Effector memory CD8-positive, alpha-beta T cell (primary cell): ENCODE measurements around the gene BTN1A1.
A peak's percentile ranks its signal among the peaks of the same experiment; 100 is the strongest.

Experiments used
- ATAC-seq: fragments of 150-1000 bp; cut with Tn5 transposase; replicated peaks from 2 replicates; pipeline ENCODE4 v1.10.0; 2021; ENCODE audit warnings: mild to moderate bottlenecking, moderate library complexity
- DNase-seq, 3 experiments: peaks; one replicate each; pipeline ENCODE4 v3.0.0; 2021
- H3K27ac Mint-ChIP-seq, 2 donors: one replicate each; pipeline ENCODE4 v1.8.0; 2022; ENCODE audit warnings: mild to moderate bottlenecking in 2 of 2, mixed read lengths in 2 of 2, moderate library complexity in 2 of 2
- H3K27me3 Mint-ChIP-seq, 2 donors: one replicate each; pipeline ENCODE4 v1.8.0; 2022; ENCODE audit warnings: mixed read lengths in 2 of 2
- H3K36me3 Mint-ChIP-seq: one replicate; pipeline ENCODE4 v1.8.0; 2022; ENCODE audit warnings: mild to moderate bottlenecking, moderate library complexity, mixed read lengths; ENCODE audit not compliant: insufficient read depth
- H3K4me1 Mint-ChIP-seq, 2 donors: one replicate each; pipeline ENCODE4 v1.8.0; 2022; ENCODE audit warnings: low read depth in 2 of 2, mixed read lengths in 2 of 2
- H3K4me3 Mint-ChIP-seq, 2 donors: one replicate each; pipeline ENCODE4 v1.8.0; 2022; ENCODE audit warnings: mild to moderate bottlenecking in 2 of 2, mixed read lengths in 2 of 2, moderate library complexity in 2 of 2
- H3K9me3 Mint-ChIP-seq, 2 donors: one replicate each; pipeline ENCODE4 v1.8.0; 2022; ENCODE audit warnings: mixed read lengths in 2 of 2

The BTN1A1 gene

DNA sequence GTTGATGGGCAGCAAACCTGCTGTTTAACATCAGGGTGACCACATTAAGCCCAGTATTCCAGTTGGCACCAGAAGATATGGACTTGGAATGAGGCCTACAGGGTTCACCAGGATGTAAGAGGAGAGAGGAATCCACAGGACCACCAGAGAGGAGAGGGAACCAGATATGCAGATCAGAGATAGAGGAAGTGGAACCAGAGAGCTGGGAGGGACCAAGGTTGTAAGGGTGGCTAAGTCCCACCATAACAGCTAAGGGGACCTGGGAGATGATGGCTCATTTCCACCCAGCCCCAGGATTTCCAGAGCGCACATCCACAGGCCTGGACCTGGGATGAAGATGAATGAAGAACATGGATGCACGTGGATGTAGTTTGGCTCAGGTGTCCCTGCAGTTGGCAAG, 31.3 kb upstream of the BTN1A1 start:
- H3K27ac Mint-ChIP-seq: peak overlapping the region in 1 of 2 donors; percentile 31
- peaks cover 51% of the 10 kb centered on the region for H3K36me3 Mint-ChIP-seq
- H3K9me3 Mint-ChIP-seq: peaks cover 0 to 4% of the 10 kb centered on the region in 2 donors

DNA sequence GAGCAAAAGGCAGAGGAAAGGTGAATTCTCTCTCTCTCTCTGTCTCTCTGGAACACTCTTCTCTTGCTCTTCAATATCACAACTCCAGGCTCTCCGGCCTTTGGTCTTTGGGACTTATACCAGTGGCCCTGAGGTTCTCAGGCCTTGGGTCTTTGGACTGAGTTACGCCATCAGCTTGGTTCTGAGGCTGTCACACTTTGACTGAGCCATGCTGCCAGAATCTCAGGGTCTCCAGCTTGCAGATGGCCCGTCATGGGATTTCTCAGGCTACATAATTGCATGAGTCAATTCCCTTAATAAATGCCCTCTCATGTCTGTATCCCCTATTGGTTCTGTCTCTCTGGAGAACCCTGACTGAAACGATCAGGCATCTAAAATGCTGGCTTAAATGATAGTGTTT, 29.5 kb upstream of the BTN1A1 start:
- H3K9me3 Mint-ChIP-seq: peaks cover 0 to 4% of the 10 kb centered on the region in 2 donors
- H3K27ac Mint-ChIP-seq: peak overlapping the region in 1 of 2 donors; percentile 100
- no peak overlapping the region for H3K4me3 Mint-ChIP-seq
- no peak for ATAC-seq
- DNase-seq: no peak
- peaks cover 40% of the 10 kb centered on the region for H3K36me3 Mint-ChIP-seq
- H3K27me3 Mint-ChIP-seq: no peaks in the 10 kb centered on the region
- H3K4me1 Mint-ChIP-seq: peaks cover 26 to 30% of the 10 kb centered on the region in 2 donors

More for the DNA sequence above, 31.3 kb upstream of the BTN1A1 start:
- H3K27me3 Mint-ChIP-seq: no peaks in the 10 kb centered on the region
- H3K4me1 Mint-ChIP-seq: peaks cover 25 to 30% of the 10 kb centered on the region in 2 donors
- ATAC-seq (no peak), DNase-seq (no peak)
- H3K4me3 Mint-ChIP-seq: no peak overlapping the region

DNA sequence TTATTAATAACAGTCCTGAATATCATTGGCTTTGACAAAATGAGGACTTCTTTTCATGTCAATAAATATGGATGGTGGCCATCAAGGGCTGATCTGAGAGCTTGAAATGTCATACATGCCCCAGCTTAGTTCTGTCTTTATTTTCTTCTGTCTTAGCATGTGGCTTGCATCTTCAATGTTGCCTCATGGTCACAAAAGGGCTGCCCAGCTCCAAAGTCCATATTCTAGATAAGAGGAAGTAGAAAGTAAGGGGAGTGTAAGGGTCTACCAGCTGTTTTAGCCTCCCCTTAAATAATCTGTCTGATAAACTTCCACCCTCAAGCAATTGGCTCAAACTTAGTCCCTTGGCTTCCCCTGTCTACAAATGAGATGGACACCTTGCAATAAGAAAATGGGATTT, 28.1 kb upstream of the BTN1A1 start:
- Mint-ChIP-seq H3K27ac (peak overlapping the region; percentile 100), H3K36me3 (peaks cover 30% of the 10 kb centered on the region), H3K4me3 (no peak overlapping the region), H3K27me3 (no peaks in the 10 kb centered on the region), H3K4me1 (peaks cover 29 to 35% of the 10 kb centered on the region in 2 donors), H3K9me3 (peaks cover 0 to 4% of the 10 kb centered on the region in 2 donors)
- ATAC-seq (no peak), DNase-seq (no peak)

DNA sequence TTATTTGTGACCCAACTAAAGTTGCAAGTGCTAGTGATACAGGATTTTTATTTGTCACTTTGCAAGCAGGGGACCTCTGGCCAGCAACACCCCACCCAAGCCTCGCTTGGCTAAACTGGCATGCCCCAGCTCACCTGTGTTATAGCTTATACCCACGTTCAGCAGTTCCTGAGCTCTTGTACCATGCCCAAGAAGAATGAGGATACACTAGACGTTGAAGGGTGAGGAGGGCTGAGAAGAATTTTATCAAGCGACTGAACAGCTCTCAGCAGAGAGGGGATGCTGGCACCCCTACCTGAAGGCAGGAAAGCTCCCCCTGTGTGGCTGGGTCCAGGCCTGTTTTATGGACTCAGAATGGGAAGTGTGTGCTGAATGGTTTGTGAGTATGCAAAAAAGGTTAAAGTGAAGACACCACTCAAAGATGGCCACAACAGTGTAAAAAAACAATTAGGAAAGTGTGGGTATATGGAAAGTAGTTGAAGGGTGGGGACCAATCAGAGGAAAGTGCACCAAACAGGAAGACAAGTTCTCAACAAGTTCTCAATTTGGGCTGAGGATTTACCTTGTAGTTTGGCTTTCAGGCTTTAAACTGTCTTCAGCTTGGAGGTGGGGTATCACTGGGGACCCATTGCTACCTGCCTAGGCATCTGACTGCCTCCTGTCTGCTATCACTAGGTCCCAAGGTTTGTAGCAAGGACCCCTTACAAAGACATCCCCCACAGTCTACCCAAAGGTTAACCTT, 27.4 kb upstream of the BTN1A1 start:
- DNase-seq: peak in 1 of 3 experiments; percentile 5
- H3K4me3 Mint-ChIP-seq: peak overlapping the region; percentile 95 to 97
- peaks cover 24% of the 10 kb centered on the region for H3K36me3 Mint-ChIP-seq
- H3K27ac Mint-ChIP-seq: peak overlapping the region; percentile 100
- no peaks in the 10 kb centered on the region for H3K27me3 Mint-ChIP-seq
- no peak for ATAC-seq
- peaks cover 0 to 4% of the 10 kb centered on the region in 2 donors for H3K9me3 Mint-ChIP-seq
- H3K4me1 Mint-ChIP-seq: peaks cover 31 to 38% of the 10 kb centered on the region in 2 donors

DNA sequence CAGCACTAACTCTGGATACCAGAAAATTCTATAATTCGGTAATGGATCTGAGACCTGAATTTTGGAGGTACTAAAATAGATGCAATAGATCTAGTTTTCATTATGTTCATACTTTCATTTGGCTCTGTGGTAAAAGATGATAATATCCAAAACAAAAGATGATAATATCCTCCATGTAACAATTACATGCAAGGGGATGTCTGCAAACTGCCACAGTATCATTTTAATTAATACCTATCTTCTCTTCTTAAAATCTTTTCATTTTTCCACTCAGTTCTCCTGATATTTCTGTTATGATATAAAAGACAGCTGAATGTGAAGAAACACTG, 26.7 kb upstream of the BTN1A1 start:
- Mint-ChIP-seq H3K27me3 (no peaks in the 10 kb centered on the region), H3K4me1 (peaks cover 29 to 38% of the 10 kb centered on the region in 2 donors), H3K27ac (peak overlapping the region; percentile 100), H3K4me3 (peak overlapping the region; percentile 95 to 97), H3K36me3 (peaks cover 18% of the 10 kb centered on the region), H3K9me3 (peaks cover 0 to 4% of the 10 kb centered on the region in 2 donors)
- peak; percentile 0 for ATAC-seq
- no peak for DNase-seq

DNA sequence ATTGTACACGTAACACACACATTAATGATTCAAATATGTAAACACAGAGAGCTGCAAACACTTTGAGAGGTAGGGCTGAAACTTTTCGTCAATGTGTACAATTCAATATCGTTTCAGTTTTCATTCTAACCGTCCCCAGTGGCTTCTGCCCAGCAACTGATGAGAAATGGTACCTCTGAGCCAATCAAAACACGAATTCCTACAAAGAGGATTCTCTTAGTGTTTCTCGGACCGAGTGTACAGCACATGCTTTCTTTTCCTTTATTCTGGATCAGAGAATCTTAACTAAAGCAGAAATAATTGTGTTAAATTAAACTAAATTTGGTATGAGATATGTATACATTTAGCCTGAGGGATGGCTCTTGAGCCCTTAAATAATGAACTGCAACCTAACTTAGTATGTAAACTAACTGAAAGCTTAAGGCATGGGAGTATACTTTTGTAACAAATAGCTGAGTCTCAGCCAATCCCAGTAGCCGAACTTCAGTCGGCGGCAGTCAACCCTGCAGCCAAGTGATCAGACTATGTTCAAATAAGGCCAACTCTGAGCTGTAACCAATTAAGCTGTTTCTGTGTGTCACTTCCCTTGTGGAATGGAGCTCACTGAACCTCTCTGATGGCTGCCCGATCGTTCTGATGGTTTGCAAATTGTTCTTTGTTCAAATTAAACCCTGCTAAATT, 26.2 kb upstream of the BTN1A1 start:
- peaks cover 0 to 4% of the 10 kb centered on the region in 2 donors for H3K9me3 Mint-ChIP-seq
- H3K36me3 Mint-ChIP-seq: peaks cover 13% of the 10 kb centered on the region
- peaks cover 25 to 35% of the 10 kb centered on the region in 2 donors for H3K4me1 Mint-ChIP-seq
- DNase-seq: peak; percentile 77 to 90 (median 79)
- ATAC-seq: peak; percentile 91
- peak overlapping the region; percentile 95 to 97 for H3K4me3 Mint-ChIP-seq
- H3K27ac Mint-ChIP-seq: peak overlapping the region; percentile 100
- H3K27me3 Mint-ChIP-seq: no peaks in the 10 kb centered on the region

DNA sequence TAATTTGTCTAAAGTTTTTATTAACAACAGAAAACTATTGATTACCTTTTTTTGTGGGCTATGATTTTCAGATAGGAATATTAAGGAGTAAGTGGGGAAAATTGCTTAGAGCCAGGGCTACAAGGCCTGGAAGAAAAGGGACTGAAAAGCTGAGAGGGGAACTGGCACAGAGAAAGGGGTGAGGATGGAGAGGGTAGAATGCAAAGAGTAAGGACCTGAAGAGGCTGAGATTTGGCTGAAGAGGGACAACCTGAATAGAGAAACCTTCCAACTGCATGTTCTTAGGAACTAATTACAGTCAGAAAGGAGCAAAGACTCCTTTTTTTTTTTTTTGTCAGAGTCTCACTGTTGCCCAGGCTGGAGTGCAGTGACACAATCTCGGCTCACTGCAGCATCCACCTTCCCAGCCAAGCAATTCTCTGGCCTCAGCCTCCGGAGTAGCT, 25.6 kb upstream of the BTN1A1 start:
- H3K9me3 Mint-ChIP-seq: peaks cover 0 to 4% of the 10 kb centered on the region in 2 donors
- H3K36me3 Mint-ChIP-seq: peaks cover 12% of the 10 kb centered on the region
- peak; percentile 1 for ATAC-seq
- H3K4me1 Mint-ChIP-seq: peaks cover 24 to 34% of the 10 kb centered on the region in 2 donors
- H3K27ac Mint-ChIP-seq: peak overlapping the region; percentile 100
- H3K27me3 Mint-ChIP-seq: no peaks in the 10 kb centered on the region
- peak overlapping the region; percentile 95 to 97 for H3K4me3 Mint-ChIP-seq
- DNase-seq: peak in 1 of 3 experiments; percentile 9

DNA sequence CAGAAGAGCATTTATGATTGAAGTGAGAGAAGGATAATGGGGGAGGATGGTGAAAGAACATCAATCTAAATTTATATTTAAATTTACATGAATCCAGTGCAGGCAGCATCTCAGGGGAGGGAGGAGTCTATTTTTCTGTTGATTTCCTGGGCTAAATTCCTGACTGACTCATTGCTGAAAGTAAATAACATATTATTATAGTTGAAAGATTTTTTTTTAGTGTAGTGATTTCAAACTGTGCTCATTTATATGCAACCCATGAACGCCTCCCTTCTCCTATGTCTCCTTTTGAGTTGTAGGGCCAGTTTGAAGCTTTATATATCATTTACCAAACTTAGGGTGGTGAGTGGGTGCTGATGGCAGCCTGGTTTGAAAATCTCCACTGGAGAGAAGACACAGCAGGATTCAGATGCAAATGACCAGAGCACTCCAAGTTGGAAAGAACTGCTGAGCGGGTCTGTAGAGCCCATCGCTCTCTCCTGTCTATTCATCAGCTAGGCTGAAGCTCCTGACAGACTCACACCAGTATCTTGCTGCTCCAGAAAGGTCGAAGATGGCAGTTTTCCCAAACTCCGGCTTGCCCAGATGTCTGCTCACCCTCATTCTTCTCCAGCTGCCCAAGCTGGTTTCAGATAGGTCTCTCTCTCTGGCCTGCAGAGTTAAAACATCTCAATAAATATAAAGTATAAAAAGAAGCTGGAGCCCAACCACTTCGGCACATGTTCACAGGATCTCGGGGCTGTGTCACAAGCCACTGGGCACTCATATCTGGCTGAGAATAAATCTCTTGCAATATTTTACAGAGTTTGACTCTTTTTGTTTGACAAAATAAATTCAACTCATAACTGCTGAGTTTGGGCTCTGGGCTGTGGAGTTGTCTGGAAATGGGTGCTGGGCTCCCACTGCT, 24.0 kb upstream of the BTN1A1 start:
- Mint-ChIP-seq H3K4me1 (peaks cover 24 to 34% of the 10 kb centered on the region in 2 donors), H3K4me3 (peak overlapping the region in 1 of 2 donors; percentile 8), H3K27me3 (no peaks in the 10 kb centered on the region), H3K9me3 (peaks cover 0 to 4% of the 10 kb centered on the region in 2 donors), H3K27ac (peak overlapping the region; percentile 84 to 95), H3K36me3 (peaks cover 12% of the 10 kb centered on the region)
- DNase-seq (no peak), ATAC-seq (no peak)

DNA sequence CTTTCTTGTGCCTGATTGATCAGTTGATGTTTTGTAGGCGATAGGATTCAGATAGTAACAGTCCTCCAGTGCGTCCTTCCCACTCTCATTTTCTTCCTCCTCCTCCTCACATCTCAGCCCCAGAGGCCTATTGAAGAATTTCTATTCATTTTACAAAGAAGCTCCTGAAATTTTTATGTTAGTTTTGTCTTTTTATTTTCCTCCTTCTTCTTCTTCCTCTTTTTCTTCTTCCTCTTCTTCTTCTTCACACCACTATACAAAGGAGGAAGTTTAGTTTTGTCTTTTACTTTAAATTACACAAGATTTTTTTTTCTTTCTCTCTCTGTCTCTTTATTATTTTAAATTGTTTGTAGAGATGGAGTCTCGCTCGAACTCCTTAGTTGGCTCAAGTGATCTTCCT, 23.2 kb upstream of the BTN1A1 start:
- DNase-seq (no peak), ATAC-seq (no peak)
- Mint-ChIP-seq H3K27ac (peak overlapping the region; percentile 84 to 95), H3K4me1 (peaks cover 24 to 34% of the 10 kb centered on the region in 2 donors), H3K36me3 (peaks cover 12% of the 10 kb centered on the region), H3K27me3 (no peaks in the 10 kb centered on the region), H3K4me3 (peak overlapping the region; percentile 4 to 14), H3K9me3 (no peaks in the 10 kb centered on the region)

DNA sequence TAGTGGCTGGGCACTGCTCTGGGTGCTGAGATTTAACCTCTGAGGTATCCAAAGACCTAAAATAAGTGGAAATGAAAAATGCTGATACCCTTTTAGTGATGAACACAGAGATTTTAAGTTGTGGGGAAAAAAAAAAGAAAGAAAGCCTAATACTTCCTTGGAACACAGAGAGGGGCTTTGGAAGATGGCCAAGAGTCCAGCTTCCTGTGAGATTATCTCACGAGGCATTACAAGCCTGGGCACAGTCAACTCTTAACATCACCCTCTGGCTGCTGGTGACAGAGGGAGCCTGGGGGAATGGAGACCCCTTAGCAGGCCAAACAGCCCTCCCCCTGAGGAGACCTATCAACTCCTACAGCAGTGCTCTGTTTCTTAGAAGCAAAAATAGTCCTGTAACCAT, 22.7 kb upstream of the BTN1A1 start:
- H3K27me3 Mint-ChIP-seq: no peaks in the 10 kb centered on the region
- H3K36me3 Mint-ChIP-seq: peaks cover 12% of the 10 kb centered on the region
- no peaks in the 10 kb centered on the region for H3K9me3 Mint-ChIP-seq
- H3K27ac Mint-ChIP-seq: peak overlapping the region; percentile 84 to 95
- peak overlapping the region in 1 of 2 donors; percentile 4 for H3K4me3 Mint-ChIP-seq
- DNase-seq (no peak), ATAC-seq (no peak)
- peaks cover 24 to 34% of the 10 kb centered on the region in 2 donors for H3K4me1 Mint-ChIP-seq

DNA sequence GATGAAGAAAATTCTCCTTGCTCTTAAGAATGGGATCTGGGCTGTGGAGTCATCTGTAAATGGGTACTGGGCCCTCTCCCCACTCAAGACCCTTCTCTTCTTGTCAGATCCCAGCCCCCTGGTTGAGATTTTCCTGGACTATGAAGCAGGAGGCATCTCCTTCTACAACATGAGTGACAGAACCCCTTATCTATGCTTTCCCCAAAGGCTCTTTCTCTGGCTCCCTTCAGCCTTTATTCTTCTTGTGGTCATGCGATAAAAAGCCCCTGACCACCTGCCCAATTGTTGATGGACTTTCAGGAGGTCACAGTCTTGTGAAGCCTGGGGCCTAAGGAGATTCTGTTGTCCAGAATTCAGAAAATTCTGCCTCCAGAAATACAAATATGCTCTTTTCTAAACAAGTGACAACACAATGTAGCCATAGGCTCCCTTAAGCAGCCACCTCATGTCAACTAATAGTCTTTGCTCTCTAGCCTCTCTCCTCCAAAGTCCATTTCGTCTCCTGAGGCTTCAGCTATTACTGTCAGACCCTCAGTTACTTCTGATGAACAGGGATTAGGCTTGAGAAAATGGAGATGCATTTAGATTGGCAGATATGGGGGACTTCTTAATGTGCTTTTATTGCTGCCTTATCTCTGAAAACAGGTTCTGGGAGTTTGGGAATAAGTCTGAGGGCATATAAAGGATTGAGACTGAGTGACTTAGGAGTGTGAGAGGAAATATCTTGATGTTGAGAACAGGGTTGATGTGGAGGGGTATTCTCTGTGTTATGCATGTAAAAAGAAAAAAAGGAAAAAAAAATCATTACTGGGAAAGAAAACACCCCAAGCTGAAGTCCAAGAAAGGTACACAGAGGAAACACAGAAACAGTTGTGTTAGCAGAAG, 21.8 kb upstream of the BTN1A1 start:
- no peak for DNase-seq
- peaks cover 16 to 25% of the 10 kb centered on the region in 2 donors for H3K4me1 Mint-ChIP-seq
- no peaks in the 10 kb centered on the region for H3K9me3 Mint-ChIP-seq
- H3K36me3 Mint-ChIP-seq: peaks cover 8% of the 10 kb centered on the region
- ATAC-seq: no peak
- H3K4me3 Mint-ChIP-seq: no peak overlapping the region
- H3K27me3 Mint-ChIP-seq: no peaks in the 10 kb centered on the region
- peak overlapping the region in 1 of 2 donors; percentile 77 for H3K27ac Mint-ChIP-seq

DNA sequence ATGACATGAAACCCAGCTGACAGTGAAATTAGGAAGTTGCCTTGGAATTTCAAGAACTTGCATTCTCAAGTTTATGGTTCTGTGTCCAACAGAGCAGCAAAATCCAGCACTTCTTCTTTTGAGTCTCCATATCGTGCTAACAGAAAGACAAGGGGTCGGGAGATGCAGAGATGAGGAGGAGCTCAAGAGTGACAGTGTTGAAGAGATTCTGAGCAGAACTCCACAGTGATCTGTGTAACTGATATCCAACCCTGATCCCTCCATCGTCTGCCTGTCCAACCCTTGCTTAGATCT, 21.2 kb upstream of the BTN1A1 start:
- ATAC-seq (no peak), DNase-seq (no peak)
- H3K4me1 Mint-ChIP-seq: peaks cover 13 to 21% of the 10 kb centered on the region in 2 donors
- no peaks in the 10 kb centered on the region for H3K9me3 Mint-ChIP-seq
- H3K27me3 Mint-ChIP-seq: no peaks in the 10 kb centered on the region
- no peak overlapping the region for H3K4me3 Mint-ChIP-seq
- peaks cover 4% of the 10 kb centered on the region for H3K36me3 Mint-ChIP-seq
- H3K27ac Mint-ChIP-seq: peak overlapping the region in 1 of 2 donors; percentile 77
